ENCODE data around the gene MILR1.

- TF ChIP-seq CTCF (IDR thresholded peaks at IDR 0.05; ENCODE audit: borderline replicate concordance, extremely low read depth, low read length, poor library complexity, severe bottlenecking) (no peak), EZH2 (IDR thresholded peaks at IDR 0.05; ENCODE audit: borderline replicate concordance, low read depth, low read length, severe bottlenecking) (no peak)
Observed at GRCh38 chr17:64455993-64456885, 7.3 kb downstream of the MILR1 start.
